GM18505 (cell line): ENCODE results near the gene EPHA6.

Experiments
- ATAC-seq: cut with Tn5 transposase; IDR thresholded peaks from one replicate; pipeline ENCODE4 v1.9.1; 2021; ENCODE audit not compliant: unreplicated experiment
- POLR2A ChIP-seq: IDR thresholded peaks from 4 replicates; pipeline ENCODE4 v1.6.1; 2011; ENCODE audit warnings: borderline replicate concordance; ENCODE audit not compliant: insufficient read depth, insufficient read length; ENCODE audit errors: extremely low read depth

Gene EPHA6

DNA sequence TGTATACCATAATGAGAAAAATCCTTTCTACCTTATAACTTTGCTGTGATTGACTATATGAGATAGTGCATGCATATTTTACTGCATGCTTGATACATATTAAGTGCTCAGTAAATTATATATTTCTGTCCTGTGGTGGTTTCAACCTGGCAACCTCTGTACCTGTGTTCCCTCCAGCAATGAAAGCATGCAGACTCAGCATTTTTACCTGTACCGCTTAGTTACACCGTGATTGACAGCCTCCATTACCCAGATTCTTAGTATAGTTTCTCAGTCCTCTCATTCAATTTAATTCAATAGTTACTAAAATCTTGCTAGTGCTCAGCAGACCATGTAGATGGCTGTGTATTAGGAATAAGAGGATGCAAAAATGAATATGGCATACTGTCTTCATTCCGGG, 386.0 kb downstream of the EPHA6 start:
- no peak for TF ChIP-seq POLR2A
- no peak for ATAC-seq

- no peak for TF ChIP-seq POLR2A
- no peak for ATAC-seq
These were observed 387.4 kb downstream of the EPHA6 start for GRCh38 chr3:97201814-97202213.

DNA sequence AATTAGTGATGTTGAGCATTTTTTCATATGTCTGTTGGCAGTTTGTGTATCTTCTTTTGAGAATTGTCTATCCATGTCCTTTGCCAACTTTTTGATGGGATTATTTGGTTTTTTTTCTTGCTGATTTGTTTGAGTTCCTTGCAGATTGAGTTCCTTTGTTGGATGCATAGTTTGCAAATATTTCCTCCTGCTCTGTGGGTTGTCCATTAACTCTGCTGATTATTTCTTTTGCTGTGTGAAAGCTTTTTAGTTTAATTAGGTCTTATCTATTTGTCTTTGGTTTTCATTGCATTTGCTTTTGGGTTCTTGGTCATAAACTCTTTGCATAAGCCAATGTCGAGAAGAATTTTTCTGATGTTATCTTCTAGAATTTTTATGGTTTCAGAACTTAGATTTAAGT, 414.6 kb downstream of the EPHA6 start:
- no peak for ATAC-seq
- no peak for TF ChIP-seq POLR2A

GRCh38 chr3:97230486-97230885, 416.1 kb downstream of the EPHA6 start:
- TF ChIP-seq POLR2A: no peak
- no peak for ATAC-seq

DNA sequence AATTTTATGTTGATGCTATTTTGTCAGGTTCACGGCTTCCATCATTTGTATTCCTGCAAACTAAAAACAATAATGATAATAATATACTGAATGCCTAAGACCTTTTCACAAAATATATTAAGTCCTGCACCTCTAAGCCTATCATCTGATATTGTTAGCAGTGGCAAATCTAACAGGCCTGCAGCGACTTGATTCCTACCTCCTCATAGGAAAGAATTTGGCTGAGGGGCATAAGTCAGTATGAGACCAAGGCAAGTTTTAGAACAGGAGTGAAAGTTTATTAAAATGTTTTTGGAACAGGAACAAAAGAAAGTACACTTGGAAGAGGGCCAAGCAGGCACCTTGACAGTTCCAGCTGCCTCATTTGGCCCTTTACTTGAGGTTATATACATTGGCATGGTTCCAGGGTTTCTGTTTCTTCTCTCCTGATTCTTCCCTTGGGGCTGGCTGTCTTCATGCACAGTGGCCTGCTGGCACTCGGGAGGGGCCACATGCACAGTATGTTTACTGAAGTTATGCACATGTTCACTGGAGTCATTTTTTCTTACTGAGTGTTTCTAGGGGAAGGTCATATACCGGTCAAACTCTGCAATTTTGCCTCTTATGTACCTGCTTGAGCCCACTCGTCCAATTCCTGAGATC, 418.1 kb downstream of the EPHA6 start:
- TF ChIP-seq POLR2A: no peak
- no peak for ATAC-seq

DNA sequence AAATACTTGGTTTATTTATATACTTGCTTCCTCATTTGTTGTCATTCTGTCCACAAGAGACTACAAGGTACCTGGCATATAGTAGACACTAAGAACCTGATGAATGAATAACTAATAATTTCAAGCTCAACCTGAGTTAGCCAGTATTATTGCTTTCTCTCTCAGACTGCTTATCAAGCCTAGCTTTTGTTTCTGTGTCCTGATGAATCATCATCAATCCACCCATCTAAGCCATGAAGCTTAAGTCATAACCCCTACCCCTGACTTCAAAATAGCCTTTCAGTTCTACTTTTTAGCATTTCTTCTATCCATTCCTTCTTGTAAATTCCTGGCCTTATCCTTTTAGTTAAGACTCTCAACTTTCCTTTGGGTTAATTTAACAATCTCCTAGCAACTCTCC, 420.8 kb downstream of the EPHA6 start:
- TF ChIP-seq POLR2A: no peak

DNA sequence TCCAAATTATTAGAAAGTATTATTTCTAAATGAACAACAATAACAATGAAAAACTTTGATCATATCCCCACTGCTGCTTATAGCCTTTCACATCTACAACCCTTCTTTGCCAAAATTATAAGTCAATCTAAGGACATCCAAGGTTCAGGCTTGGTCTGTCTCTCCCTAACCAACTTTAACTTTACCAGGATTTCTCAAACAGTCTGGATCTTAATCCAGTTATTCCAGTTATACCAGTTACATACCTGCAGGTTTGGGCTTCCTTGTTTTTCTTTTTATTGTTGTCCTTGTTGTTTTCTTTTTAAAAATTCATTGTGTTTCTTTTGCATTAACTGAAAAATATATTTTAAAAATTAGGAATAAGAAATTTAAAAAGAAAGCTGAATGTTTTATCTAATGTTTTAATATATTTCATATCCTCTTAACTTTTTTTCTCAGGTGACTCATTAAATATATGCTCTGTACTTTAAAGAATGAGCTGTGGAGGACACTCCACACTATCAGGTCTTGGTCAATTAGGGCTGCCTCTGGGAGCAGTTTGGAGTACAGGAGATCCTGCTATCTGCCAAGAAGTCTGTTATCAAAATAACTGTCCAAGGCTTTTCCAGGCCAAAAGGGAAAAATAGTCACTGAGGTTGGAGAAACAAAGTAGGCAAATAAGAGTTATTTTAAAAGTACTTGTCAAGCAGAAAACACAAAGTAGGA, 421.4 kb downstream of the EPHA6 start:
- TF ChIP-seq POLR2A: no peak
- no peak for ATAC-seq

More for the DNA sequence above, 420.8 kb downstream of the EPHA6 start:
- ATAC-seq: no peak

DNA sequence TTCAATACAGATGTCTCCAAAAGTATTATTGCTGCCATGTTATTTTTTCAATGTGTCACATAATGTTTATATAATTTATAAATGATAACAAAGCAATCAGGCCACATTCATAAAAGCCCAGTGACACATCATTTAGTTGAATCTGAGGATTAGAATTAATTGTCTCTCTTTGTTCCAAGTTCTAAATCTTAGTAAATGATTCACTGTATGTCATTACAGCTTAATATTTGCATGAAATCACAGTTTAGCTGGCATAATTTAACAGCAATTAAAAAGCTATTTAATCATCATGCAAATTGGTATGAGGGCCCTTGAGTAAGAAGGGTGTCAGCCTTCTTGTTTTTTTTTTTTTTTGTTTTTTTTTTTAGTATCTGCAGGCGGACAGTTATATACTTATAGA, 427.0 kb downstream of the EPHA6 start:
- no peak for TF ChIP-seq POLR2A
- no peak for ATAC-seq

DNA sequence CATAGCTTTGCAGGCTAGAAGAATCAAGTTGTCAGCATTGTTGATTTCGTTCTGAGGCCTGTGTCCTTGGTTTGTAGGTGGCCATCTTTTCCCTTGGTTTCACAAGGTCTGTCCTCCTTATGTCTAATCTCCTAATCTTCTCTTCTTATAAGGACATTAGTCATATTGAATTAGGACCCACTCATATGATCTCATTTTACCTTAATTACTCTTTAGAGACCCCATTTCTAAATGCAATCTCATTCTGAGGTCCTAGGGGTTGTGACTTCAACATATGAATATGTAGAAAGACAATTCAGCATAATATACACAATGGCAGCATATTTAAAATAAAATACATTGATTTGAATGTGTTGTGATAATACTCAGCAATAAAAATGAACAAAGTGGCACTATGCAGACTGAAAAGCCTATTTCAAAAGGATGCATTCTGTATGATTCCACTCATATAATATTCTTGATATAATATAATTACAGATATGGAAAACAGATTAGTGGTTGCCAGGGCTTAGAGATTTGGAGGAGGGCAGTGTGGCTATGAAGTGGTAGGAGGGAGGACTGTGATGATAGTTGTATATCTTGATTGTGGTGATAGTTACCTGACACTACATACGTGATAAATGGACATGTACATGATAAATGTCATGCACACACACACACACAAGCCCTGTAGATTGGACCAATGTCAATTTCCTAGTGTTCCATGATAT, 431.0 kb downstream of the EPHA6 start:
- TF ChIP-seq POLR2A: no peak
- no peak for ATAC-seq

DNA sequence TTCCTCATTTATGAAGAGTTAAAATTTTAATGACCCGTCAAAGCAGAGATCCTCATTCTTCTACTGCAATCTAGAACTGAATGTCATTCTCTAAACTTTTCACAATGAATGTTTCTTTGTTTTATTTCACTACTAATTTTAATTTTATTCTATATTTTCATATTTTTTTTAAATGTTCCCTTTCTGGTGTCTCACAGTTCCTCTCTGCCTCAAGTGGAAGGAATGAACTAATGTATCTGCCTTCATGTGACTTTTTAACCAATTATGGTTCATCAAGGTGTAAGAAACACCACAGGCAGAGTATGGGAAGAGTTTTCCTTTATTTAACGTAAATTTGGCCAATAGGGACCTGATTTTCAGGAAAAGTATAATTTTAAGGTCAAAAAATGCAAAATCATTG, 441.7 kb downstream of the EPHA6 start:
- TF ChIP-seq POLR2A: no peak
- ATAC-seq: no peak

DNA sequence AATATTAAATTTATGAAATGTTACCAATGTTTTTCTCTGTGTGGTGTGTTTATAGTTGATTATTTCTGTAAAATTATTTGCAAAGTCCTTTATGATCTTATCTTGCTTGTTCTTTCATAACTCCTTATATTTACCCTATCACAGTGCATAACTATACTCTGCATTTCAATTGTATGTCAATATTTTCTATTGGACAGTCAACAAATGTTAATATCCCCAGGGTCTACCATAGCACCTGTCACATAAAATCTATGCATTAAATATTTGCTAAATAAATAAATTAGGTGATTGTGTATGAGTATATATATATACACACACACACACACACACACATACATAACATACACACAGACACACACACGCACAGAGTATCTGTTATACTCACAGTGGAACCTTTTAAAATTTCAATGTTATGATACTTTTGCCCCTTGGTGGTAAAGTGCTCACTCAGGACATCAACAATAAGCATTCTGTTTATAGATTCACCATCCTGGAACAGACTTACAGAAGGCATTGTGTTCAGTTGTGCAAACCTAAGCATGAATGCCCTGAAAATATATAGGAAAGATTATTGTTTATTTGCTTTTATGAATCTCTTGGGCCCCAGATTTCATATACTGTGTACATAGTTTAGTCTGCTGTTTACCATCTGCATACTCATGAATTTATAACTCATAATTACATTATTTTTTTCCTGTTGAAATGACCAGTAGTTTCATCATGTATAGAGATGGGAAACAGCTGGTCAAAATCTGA, 443.7 kb downstream of the EPHA6 start:
- no peak for TF ChIP-seq POLR2A
- ATAC-seq: no peak

DNA sequence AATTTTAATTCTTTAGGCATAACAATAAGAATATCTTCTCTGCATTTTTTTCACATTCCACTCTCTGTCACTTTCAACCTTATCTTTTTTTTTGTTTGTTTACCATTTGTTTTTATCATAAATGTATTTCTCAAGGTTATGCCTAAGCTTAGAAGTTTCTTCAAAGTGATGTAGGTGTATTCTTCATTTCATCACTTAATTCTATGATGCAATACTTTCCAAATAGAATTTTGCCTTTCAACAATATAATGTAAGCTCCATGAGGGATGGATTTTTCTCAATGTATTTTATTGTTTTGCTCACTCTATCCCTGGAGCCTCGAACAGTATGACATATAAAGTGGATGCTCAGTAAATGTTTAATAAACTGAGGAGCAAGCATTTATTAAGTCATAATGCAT, 444.9 kb downstream of the EPHA6 start:
- no peak for TF ChIP-seq POLR2A
- no peak for ATAC-seq

DNA sequence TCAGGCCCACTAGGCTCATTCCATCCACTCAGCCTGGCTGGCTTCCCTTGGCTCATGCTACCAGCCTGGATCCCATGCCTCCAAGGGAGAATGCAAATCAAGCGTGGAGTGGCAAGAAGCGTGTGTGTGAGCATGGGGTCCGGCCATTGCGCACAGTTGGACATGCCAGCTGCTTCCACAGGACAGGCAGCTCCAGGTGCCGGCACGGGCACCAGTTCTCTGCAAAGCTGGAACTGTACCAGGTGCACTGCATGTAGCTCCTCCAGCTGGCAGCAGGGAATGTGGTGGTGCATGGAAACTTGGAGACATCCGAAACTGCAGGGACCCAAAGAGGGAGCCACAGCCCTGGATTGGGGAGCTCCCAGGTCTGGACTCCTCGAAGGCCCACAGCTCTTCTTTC, 449.8 kb downstream of the EPHA6 start:
- no peak for ATAC-seq
- TF ChIP-seq POLR2A: no peak
